Stomach (tissue), 9 donors: ENCODE results near the gene DEPP1. TPM values are rescaled to one million over a fixed set of nuclear protein-coding genes. Genes with fewer than 3 reads are reported as not detected.

Source experiments
- DNase-seq, 2 donors: peaks; one replicate each; pipeline versions ENCODE4 v3.0.0 to v3.0.0-alpha.2; 2013 to 2019
- H3K27ac ChIP-seq, 5 donors: fragments of 200-600 bp in 4 of 5; sonication (generic) in 4 of 5; one replicate each; pipeline ENCODE4 v1.5.1; 2013 to 2019; ENCODE audit warnings: mild to moderate bottlenecking in 1 of 5, moderate library complexity in 1 of 5
- H3K27me3 ChIP-seq, 3 donors: fragments of 200-600 bp; sonication (generic); one replicate each; pipeline ENCODE4 v1.5.1; 2017 to 2019; ENCODE audit warnings: mixed run types in 1 of 3
- H3K36me3 ChIP-seq, 4 donors: fragments of 200-600 bp; sonication (generic); 1 replicate in 3 of 4; 2 replicates in 1 of 4; pipeline ENCODE4 v1.5.1; 2016 to 2019
- H3K4me1 ChIP-seq, 4 donors: fragments of 200-600 bp; sonication (generic); one replicate each; pipeline ENCODE4 v1.5.1; 2016 to 2019
- H3K4me3 ChIP-seq, 4 donors: fragments of 200-600 bp; sonication (generic) in 3 of 4; one replicate each; pipeline ENCODE4 v1.5.1; 2016 to 2019; ENCODE audit warnings: mild to moderate bottlenecking in 1 of 4
- H3K9me3 ChIP-seq, 4 donors: fragments of 200-600 bp; sonication (generic); one replicate each; pipeline ENCODE4 v1.5.1; 2016 to 2019
- EP300 ChIP-seq: sonication (generic); formaldehyde crosslinking; IDR thresholded peaks from one replicate; pipeline ENCODE4 v1.6.1; 2017; ENCODE audit warnings: antibody characterized with exemption
- POLR2A ChIP-seq, 4 donors: fragments of 450-650 bp; IDR thresholded peaks; one replicate each; pipeline ENCODE4 v1.6.1; 2016; ENCODE audit warnings: antibody characterized with exemption in 4 of 4, control low read depth in 2 of 4, mild to moderate bottlenecking in 1 of 4, moderate library complexity in 1 of 4
- POLR2AphosphoS5 ChIP-seq, 3 donors: sonication (generic); formaldehyde crosslinking; IDR thresholded peaks; one replicate each; pipeline ENCODE4 v1.6.1; 2016; ENCODE audit warnings: antibody characterized with exemption in 3 of 3
- WGBS, 5 donors: extraction: QIAGEN DNeasy Blood & Tissue Kit in 3 of 5; methylation state at CpG; one replicate each; pipeline versions ENCODE4 v1.1.5 to v1.1.7; 2013 to 2018; 5-methylcytosine and 5-hydroxymethylcytosine counted together
- intact Hi-C: fragments of 100-400 bp; cut with DNase I; formaldehyde crosslinking; loops from one replicate; pipeline ENCODE4 v1.15.1; 2023; ENCODE audit warnings: low total_unique reads
- polyA plus RNA-seq, 3 donors: library from polyadenylated mRNA; stranded (reverse); fragments of 200-250 nt; gene quantifications; one replicate each; pipeline ENCODE4 v1.2.3, GENCODE V29; 2013
- total RNA-seq, 5 donors: library from RNA; depleted of rRNA; stranded (reverse); fragments of >200 nt; gene quantifications; one replicate each; pipeline versions ENCODE4 v1.1.0 to v1.2.3, GENCODE V29; 2014 to 2016
- TF ChIP-seq, protein P1 (sequence below), 7 experiments: fragments of 450-650 bp in 4 of 7; fragments of 200-600 bp in 3 of 7; sonication (generic) in 3 of 7; IDR thresholded peaks; one replicate each; pipeline ENCODE4 v1.5.1; 2016 to 2019; ENCODE audit warnings: antibody characterized with exemption in 7 of 7, control low read depth in 2 of 7, mild to moderate bottlenecking in 1 of 7
- donor health status: healthy with polysubstance abuse.
- donor health status: Bipolar disorder and iron deficiency.
- donor health status: healthy.

Gene DEPP1
- total and polyA plus RNA-seq, 8 donors = 9.8 to 72.9 (median 31.5) TPM

DNA sequence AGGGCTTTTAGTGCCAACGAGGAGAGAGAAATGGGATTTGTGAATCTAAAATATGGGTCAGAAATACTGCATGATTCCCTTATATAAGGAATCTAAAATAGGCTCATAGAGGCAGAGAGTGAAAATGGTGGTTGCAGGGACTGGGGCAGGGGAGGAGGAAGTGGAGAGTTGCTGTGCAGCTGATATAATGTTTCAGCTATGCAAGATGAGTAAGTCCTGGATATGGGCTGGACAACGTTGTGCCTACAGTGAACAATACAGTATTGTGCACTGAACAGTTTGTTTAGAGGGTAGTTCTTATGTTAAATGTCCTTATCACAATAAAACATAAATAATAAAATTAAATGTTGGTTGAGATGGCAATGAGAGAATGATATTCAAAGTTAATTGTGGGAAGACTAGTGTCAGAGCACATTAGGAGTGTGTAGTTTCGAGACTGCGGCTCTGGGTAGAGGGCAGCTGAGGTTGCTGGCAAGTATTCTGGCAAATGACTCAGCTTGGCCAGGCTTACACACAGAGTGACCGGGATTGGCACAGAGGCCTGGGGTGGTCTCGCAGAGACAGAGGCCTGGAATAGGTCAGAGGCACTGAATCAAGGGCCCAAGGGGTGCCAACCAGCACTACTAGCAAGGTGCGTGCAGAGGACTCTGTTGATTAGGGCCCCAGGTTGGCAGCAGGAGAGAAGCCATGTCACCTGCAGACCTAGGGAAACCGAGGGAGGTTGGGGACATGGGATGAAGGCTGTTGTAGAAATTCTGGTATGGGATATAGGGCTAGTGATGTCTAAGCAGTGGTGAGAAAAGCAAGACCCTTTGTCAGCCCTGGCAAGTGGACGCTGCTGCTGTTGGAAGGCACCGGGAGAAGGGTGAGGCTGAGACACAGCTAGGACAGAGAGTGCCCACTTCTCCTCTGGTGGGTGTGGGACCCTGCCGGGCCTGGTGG lies 2.8 kb upstream of the DEPP1 start:
- H3K27ac ChIP-seq = peak overlapping the region; percentile 40 to 92 (median 89)
- no peak for TF ChIP-seq POLR2A (IDR thresholded peaks at IDR 0.05)
- TF ChIP-seq, protein P1, sequence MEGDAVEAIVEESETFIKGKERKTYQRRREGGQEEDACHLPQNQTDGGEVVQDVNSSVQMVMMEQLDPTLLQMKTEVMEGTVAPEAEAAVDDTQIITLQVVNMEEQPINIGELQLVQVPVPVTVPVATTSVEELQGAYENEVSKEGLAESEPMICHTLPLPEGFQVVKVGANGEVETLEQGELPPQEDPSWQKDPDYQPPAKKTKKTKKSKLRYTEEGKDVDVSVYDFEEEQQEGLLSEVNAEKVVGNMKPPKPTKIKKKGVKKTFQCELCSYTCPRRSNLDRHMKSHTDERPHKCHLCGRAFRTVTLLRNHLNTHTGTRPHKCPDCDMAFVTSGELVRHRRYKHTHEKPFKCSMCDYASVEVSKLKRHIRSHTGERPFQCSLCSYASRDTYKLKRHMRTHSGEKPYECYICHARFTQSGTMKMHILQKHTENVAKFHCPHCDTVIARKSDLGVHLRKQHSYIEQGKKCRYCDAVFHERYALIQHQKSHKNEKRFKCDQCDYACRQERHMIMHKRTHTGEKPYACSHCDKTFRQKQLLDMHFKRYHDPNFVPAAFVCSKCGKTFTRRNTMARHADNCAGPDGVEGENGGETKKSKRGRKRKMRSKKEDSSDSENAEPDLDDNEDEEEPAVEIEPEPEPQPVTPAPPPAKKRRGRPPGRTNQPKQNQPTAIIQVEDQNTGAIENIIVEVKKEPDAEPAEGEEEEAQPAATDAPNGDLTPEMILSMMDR (IDR thresholded peaks at IDR 0.05) = no peak
- peak in 1 of 3 donors; percentile 79 for TF ChIP-seq POLR2AphosphoS5 (IDR thresholded peaks at IDR 0.05)
- no peak for TF ChIP-seq EP300
- no peaks in the 10 kb centered on the region for H3K9me3 ChIP-seq
- peak overlapping the region in 1 of 4 donors; percentile 2 for H3K4me3 ChIP-seq
- no peaks in the 10 kb centered on the region for H3K27me3 ChIP-seq
- intact Hi-C loops = no loop called here
- peaks cover 0 to 44% (median 35%) of the 10 kb centered on the region in 4 donors for H3K36me3 ChIP-seq
- H3K4me1 ChIP-seq = peaks cover 62 to 98% (median 73%) of the 10 kb centered on the region in 4 donors
- peak in 1 of 2 donors; percentile 77 for DNase-seq
- WGBS, 5 donors = 50 to 62% (median 52%) methylated on average over 11 of the region's 11 CpGs

DNA sequence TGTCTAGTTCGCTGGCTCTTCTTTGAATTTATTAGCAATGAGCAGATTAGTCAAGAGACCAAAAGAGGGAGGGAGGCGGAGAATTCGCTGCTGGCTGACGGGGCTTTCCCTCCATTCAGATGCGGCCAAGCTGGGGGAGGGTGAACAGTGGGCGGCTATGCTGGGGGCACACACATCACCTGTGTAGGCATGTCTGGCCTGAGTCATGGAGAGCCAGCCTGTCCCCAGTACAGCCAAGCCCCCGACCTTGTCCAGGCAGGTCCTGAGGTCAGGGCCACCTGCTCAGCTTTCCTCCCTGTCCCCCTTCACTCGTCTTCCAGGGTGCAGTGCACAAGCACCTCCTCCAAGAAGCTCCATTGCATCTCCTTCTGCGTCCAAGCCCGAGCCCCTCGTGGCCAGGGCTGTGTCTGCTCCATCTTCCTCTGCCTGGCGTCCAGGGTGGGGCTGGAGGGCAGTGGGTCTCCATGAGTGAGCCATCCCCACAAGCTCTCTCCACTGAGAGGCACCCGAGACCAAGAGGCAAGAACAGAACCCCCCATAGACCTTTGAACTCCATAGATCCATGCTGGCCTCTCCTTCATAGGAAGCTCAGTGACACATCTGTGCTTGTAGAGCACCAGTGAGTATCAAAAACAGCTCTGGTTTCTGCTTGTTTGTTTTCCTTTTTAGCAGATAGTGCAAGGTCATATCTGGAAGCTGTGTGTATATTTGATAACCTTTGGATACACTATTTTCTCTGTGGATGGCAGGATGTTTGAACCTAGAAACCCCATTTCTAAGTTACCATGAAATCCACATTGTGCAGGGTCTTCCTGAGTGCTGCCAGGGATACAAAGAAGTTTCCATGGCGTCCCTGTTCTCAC lies 1.9 kb upstream of the DEPP1 start:
- Histone ChIP-seq H3K4me3 (peak overlapping the region in 1 of 4 donors; percentile 73), H3K4me1 (peaks cover 71 to 98% (median 78%) of the 10 kb centered on the region in 4 donors), H3K9me3 (no peaks in the 10 kb centered on the region), H3K27me3 (no peaks in the 10 kb centered on the region), H3K36me3 (peaks cover 0 to 40% (median 29%) of the 10 kb centered on the region in 4 donors), H3K27ac (peak overlapping the region; percentile 37 to 92 (median 89))
- WGBS, 5 donors = 69 to 79% (median 73%) methylated on average over 10 to 14 of the region's 14 CpGs
- intact Hi-C loops = no loop called here
- DNase-seq = no peak
- TF ChIP-seq EP300 (no peak), POLR2A (IDR thresholded peaks at IDR 0.05) (no peak)

- H3K27ac ChIP-seq = peak overlapping the region; percentile 66 to 92 (median 89)
- 72 to 84% (median 74%) methylated on average over 13 of the region's 13 CpGs for whole genome bisulfite sequencing, 5 donors
- H3K9me3 ChIP-seq = no peaks in the 10 kb centered on the region
- intact Hi-C loops = no loop called here
- TF ChIP-seq EP300 (no peak), POLR2A (IDR thresholded peaks at IDR 0.05) (no peak), POLR2AphosphoS5 (IDR thresholded peaks at IDR 0.05) (no peak)
- TF ChIP-seq, protein P1 (IDR thresholded peaks at IDR 0.05) = no peak
- DNase-seq = no peak
- H3K4me1 ChIP-seq = peaks cover 74 to 98% (median 78%) of the 10 kb centered on the region in 4 donors
- peak overlapping the region in 2 of 4 donors; percentile 61 to 73 for H3K4me3 ChIP-seq
- peaks cover 0 to 30% (median 20%) of the 10 kb centered on the region in 4 donors for H3K36me3 ChIP-seq
- H3K27me3 ChIP-seq = no peaks in the 10 kb centered on the region
These were observed 927 bp upstream of the DEPP1 start for GRCh38 chr10:44979281-44980191.

DNA sequence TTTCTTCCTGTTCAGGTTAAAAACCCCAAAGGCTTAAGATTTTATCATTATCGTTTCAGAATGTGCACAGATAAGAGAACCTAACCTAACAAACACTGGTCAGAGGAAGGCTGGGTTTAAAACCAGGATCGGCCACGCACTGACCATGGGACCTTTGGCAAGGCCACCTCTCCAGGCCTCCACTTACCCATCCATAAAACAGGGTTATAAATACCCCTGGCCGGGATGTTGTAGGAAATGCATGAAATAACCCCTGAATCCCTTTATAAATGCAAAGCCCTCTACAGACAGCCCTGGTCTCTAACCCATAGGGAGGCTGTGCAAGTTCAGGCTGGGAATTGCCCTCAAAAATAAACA lies 418 bp downstream of the DEPP1 start:
- TF ChIP-seq POLR2AphosphoS5 (IDR thresholded peaks at IDR 0.05) (no peak), POLR2A (IDR thresholded peaks at IDR 0.05) (no peak), EP300 (no peak)
- TF ChIP-seq, protein P1 (IDR thresholded peaks at IDR 0.05) = no peak
- Histone ChIP-seq H3K27me3 (no peaks in the 10 kb centered on the region), H3K9me3 (no peaks in the 10 kb centered on the region), H3K4me3 (peak overlapping the region; percentile 56 to 73 (median 58)), H3K27ac (peak overlapping the region; percentile 84 to 92 (median 89)), H3K4me1 (peaks cover 84 to 99% (median 90%) of the 10 kb centered on the region in 4 donors), H3K36me3 (peaks cover 0 to 18% (median 13%) of the 10 kb centered on the region in 4 donors)
- intact Hi-C loops = no loop called here
- no peak for DNase-seq
- 5 to 16% (median 13%) methylated on average over 4 of the region's 4 CpGs for WGBS, 5 donors
